Prostate gland (tissue), 2 donors: ENCODE data around the gene ZNF287.

Experiments
- CTCF ChIP-seq, 4 experiments: fragments of 200-600 bp in 2 of 4; fragments of 450-650 bp in 2 of 4; sonication (generic) in 2 of 4; IDR thresholded peaks; 1 replicate in 3 of 4; 2 replicates in 1 of 4; pipeline ENCODE4 v1.5.1; 2016 to 2019; ENCODE audit warnings: antibody characterized with exemption in 4 of 4, mild to moderate bottlenecking in 2 of 4, moderate library complexity in 2 of 4
- POLR2A ChIP-seq: fragments of 450-650 bp; IDR thresholded peaks from one replicate; pipeline ENCODE4 v1.6.1; 2016; ENCODE audit warnings: antibody characterized with exemption, mild to moderate bottlenecking

- TF ChIP-seq CTCF (IDR thresholded peaks at IDR 0.05): no peak
- TF ChIP-seq POLR2A: no peak
Observed at GRCh38 chr17:16537130-16537458, 31.9 kb downstream of the ZNF287 start.
